Central memory CD8-positive, alpha-beta T cell (primary cell): Measurements from ENCODE around the gene EXOC4.

Source experiments
- ATAC-seq: fragments of 150-1000 bp; cut with Tn5 transposase; replicated peaks from 2 replicates; pipeline ENCODE4 v1.10.0; 2022; ENCODE audit warnings: mild to moderate bottlenecking, moderate FRiP score, moderate number of reproducible peaks; ENCODE audit not compliant: poor library complexity, severe bottlenecking; ENCODE audit errors: extremely low read depth
- DNase-seq, 2 donors: peaks; one replicate each; pipeline ENCODE4 v3.0.0; 2021; ENCODE audit warnings: low spot score in 2 of 2
- H3K27ac Mint-ChIP-seq: one replicate; pipeline ENCODE4 v1.8.0; 2022; ENCODE audit warnings: low read depth, mild to moderate bottlenecking, moderate library complexity, mixed read lengths
- H3K27me3 Mint-ChIP-seq: one replicate; pipeline ENCODE4 v1.8.0; 2022; ENCODE audit warnings: mixed read lengths
- H3K36me3 Mint-ChIP-seq: one replicate; pipeline ENCODE4 v1.8.0; 2022; ENCODE audit warnings: mild to moderate bottlenecking, moderate library complexity, mixed read lengths; ENCODE audit not compliant: insufficient read depth
- H3K4me1 Mint-ChIP-seq: one replicate; pipeline ENCODE4 v1.8.0; 2022; ENCODE audit warnings: mixed read lengths
- H3K4me3 Mint-ChIP-seq: one replicate; pipeline ENCODE4 v1.8.0; 2022; ENCODE audit warnings: mild to moderate bottlenecking, moderate library complexity, mixed read lengths
- H3K9me3 Mint-ChIP-seq: one replicate; pipeline ENCODE4 v1.8.0; 2022; ENCODE audit warnings: mixed read lengths

The EXOC4 gene

DNA sequence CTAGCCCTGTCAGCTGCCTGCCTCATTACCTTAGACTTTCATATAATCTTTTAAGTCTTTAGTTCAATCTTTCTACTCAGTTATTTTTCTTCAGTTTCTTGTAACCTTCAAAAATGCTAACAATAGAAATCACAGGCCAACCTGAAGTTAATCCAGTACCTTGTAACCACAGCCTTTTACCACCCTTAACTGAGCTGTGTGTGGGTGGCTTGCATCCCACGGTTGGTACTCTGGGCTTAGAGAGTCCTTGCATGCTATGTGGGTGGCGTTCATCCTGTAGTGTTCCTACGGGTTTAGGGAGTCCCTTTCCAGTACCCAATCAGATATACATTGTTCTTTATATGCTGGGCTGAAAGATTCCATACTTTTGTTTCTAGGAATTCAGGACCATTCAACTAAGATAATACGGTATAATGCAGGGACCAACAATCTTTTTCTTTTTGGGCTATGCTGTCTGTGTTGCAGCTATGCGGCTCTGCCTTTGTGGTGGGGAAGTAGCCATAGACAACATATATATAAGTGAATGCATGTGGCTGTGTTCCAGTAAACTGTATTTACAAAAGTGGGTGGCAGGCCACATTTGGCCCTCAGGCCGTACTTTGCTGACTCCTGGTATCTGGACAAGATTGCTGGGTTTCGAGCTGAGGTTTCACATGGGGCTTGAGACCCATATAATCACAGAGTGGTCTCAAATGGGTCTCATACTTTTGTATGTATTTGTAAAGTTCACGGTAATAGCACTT, 593.5 kb downstream of the EXOC4 start:
- no peaks in the 10 kb centered on the region for H3K27me3 Mint-ChIP-seq

DNA sequence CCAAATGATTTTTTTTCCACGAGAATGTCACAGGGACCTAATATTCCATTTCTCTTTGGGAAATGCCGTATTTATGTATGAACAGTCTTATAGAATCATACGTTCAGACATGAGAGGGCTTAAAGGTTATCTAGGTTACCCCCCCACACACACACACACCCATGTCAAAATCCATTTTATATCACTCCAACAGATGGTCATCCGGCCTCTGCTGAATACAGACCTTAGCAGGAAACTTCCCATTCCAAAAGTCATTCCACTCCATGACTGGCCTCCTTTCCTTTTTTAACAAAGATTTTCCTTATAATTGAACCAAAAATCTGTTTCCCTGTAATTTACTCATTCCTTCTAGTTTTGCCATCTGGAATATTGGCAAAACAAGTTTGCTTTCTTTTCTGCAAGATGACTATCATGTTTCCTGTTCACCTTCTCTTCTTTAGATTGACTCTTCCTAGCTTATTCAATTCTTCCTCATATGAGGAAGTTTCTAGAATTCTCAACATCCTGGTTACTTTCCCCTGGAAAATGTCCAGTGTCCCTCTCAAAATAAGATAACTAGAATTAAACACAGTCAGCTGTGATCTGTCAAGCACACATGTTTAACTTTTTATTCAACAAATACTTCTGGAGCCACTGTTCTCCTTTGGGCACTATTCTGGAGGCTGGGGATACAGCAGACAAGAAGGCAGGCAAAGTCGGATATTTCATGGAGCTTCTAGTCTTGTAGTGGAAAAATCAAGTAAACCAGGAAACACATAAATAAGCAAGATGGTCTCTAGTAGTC, 597.8 kb downstream of the EXOC4 start:
- no peaks in the 10 kb centered on the region for H3K9me3 Mint-ChIP-seq
- peaks cover 7% of the 10 kb centered on the region for H3K4me1 Mint-ChIP-seq
- no peaks in the 10 kb centered on the region for H3K27me3 Mint-ChIP-seq
- H3K4me3 Mint-ChIP-seq: no peak overlapping the region
- peaks cover 1% of the 10 kb centered on the region for H3K36me3 Mint-ChIP-seq
- DNase-seq: no peak
- H3K27ac Mint-ChIP-seq: peak overlapping the region; percentile 8
- ATAC-seq: no peak

More for the DNA sequence above, 593.5 kb downstream of the EXOC4 start:
- Mint-ChIP-seq H3K4me3 (no peak overlapping the region), H3K27ac (no peak overlapping the region), H3K36me3 (no peaks in the 10 kb centered on the region), H3K9me3 (no peaks in the 10 kb centered on the region), H3K4me1 (peaks cover 5% of the 10 kb centered on the region)
- ATAC-seq (no peak), DNase-seq (no peak)

DNA sequence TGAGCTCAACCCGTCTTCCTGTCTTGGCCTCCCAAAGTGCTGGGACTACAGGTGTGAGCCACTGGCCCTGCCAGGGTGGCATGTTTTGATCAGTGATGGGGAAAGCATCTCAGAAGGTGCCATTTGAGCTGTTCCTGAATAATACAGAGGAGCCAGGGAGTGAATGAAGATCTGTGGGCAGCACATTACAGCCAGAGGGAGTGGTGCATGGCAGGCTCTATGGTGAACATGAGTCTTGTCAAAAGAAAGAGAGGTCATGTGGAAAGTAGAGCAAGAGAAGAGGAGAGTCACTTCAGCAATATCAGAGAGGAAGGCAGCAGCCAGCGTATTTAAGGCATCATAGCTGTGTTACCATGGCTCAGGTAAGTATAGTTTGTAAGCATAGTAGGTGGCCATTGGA, 598.5 kb downstream of the EXOC4 start:
- Mint-ChIP-seq H3K9me3 (no peaks in the 10 kb centered on the region), H3K27me3 (no peaks in the 10 kb centered on the region), H3K36me3 (peaks cover 1% of the 10 kb centered on the region), H3K4me3 (no peak overlapping the region), H3K27ac (no peak overlapping the region), H3K4me1 (peaks cover 7% of the 10 kb centered on the region)
- ATAC-seq: no peak
- no peak for DNase-seq

DNA sequence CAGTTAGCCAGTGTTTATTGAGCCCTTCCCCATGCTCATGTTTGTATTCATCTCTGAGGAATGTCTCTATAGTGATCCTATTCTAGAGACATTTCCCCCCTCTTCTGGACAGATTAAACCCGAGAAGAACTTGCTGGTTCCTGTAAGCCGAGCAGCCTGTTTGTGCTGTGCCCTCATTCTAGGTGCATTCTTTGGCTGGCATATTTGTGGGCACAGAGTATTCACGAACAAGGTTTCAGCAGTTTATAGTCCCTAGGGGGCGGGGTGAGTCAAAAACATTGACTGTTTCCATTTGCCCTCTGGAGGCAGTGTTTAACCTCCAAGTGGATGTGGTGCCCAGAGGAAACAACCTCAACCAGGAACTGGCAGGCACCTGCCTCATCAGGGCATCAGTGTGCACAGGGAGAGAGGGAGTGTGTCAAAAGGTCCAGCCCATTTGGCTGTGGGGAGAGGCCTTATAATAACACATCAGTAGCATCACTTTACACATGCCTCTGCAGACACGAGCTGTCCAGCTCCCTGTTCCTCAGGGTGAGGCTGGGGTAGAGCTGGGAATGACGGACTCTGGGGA, 600.9 kb downstream of the EXOC4 start:
- ATAC-seq (no peak), DNase-seq (no peak)
- no peak overlapping the region for H3K4me3 Mint-ChIP-seq
- no peak overlapping the region for H3K27ac Mint-ChIP-seq
- H3K27me3 Mint-ChIP-seq: no peaks in the 10 kb centered on the region
- peaks cover 7% of the 10 kb centered on the region for H3K4me1 Mint-ChIP-seq
- H3K36me3 Mint-ChIP-seq: peaks cover 1% of the 10 kb centered on the region
- no peaks in the 10 kb centered on the region for H3K9me3 Mint-ChIP-seq

DNA sequence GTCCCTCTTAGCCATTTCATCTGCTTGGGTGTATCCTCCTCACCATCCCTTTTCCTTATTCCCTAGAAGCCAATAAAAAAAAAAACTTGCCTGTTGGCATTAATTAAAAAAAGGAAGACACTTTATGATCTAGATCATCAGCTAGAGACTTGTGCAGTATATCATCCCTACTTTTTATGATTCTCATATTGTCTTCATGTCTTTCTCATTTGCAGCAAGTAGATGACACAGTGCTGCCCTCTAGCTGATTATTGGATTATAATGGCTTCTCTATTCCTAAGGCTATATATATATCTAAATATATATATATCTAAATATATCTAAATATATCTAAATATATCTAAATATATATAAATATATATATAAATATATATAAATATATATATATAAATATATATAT, 601.9 kb downstream of the EXOC4 start:
- H3K9me3 Mint-ChIP-seq: no peaks in the 10 kb centered on the region
- ATAC-seq (no peak), DNase-seq (no peak)
- no peak overlapping the region for H3K27ac Mint-ChIP-seq
- H3K27me3 Mint-ChIP-seq: no peaks in the 10 kb centered on the region
- H3K36me3 Mint-ChIP-seq: peaks cover 1% of the 10 kb centered on the region
- H3K4me3 Mint-ChIP-seq: no peak overlapping the region
- peaks cover 7% of the 10 kb centered on the region for H3K4me1 Mint-ChIP-seq

DNA sequence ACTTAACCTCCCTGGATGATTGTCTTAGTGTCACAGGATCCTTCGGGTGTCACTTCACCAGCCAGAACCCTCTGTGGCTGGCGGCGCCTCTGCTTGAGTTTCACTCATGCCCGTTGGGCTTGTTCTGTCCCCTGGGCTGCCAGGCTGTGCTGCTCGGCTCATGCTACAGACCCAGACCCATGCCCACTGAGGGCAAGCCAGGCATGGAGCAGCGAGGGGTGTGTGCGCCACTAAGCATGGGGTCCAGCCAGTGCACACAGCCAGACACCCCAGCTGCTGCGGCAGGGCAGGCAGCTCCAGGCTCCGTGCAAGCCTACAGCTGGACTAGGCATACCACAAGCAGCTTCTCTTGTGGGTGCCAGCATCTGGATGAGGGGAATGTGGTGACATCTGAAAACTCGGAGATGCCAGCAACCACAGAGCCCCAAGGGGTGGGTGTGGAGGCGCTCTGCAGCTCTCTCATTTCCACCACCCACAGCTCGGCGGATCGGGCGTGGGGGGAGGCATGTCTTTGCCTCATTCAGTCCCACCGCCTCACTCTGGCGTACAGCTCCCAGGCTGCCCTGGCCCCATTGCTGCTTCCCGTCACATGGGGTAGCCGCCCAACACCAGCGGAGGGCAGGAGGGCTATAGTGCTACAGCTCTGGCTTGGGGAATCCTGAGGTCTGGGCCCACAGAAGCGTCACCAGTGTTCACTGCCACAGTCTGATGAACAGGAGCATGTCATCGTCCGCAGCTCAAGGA, 604.7 kb downstream of the EXOC4 start:
- no peaks in the 10 kb centered on the region for H3K27me3 Mint-ChIP-seq
- peaks cover 7% of the 10 kb centered on the region for H3K4me1 Mint-ChIP-seq
- no peak overlapping the region for H3K27ac Mint-ChIP-seq
- no peaks in the 10 kb centered on the region for H3K9me3 Mint-ChIP-seq
- DNase-seq (no peak), ATAC-seq (no peak)
- no peak overlapping the region for H3K4me3 Mint-ChIP-seq
- peaks cover 3% of the 10 kb centered on the region for H3K36me3 Mint-ChIP-seq

DNA sequence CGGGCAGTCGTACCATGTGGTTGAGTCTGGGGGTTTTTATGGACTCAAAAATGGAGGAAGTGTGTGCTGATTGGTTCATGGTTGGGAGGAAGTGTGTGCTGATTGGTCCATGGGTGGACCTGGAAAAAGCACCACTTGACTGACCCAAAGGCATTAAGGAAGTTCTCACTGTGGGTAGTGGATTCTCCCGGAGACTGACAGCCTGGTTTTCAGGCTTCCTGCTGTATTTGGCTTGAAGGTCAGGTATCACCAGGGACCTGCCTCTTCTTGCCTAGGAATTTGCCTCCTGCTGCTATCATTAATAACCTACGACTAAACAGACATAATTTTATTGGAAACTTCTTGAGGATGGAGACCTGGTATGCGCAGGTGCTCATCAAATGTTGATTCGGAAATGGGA, 605.4 kb downstream of the EXOC4 start:
- H3K36me3 Mint-ChIP-seq: peaks cover 3% of the 10 kb centered on the region
- no peaks in the 10 kb centered on the region for H3K9me3 Mint-ChIP-seq
- H3K4me1 Mint-ChIP-seq: peaks cover 7% of the 10 kb centered on the region
- H3K4me3 Mint-ChIP-seq: no peak overlapping the region
- H3K27ac Mint-ChIP-seq: no peak overlapping the region
- H3K27me3 Mint-ChIP-seq: no peaks in the 10 kb centered on the region
- DNase-seq (no peak), ATAC-seq (no peak)

DNA sequence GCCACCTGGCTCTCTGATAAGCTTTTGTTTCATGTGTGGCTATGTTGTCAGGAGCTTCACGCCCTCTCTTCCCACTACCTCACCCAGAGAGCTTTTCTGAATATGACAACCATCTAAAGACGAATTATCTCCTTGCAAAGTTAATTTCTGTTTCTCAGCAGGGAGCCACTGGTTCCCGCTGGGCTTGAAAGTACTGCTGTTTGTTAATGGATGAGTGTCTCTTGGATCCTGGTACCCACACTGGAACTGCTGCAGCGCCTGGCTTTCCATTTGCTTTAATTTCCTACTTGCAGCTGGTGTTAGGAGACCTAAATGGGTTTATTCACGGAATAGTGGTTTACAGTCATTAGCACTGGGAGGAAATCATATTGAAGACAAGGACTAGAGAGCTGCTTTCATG, 606.4 kb downstream of the EXOC4 start:
- Mint-ChIP-seq H3K4me1 (no peaks in the 10 kb centered on the region), H3K9me3 (no peaks in the 10 kb centered on the region), H3K27me3 (no peaks in the 10 kb centered on the region), H3K36me3 (peaks cover 3% of the 10 kb centered on the region), H3K4me3 (no peak overlapping the region), H3K27ac (no peak overlapping the region)
- DNase-seq (no peak), ATAC-seq (no peak)

DNA sequence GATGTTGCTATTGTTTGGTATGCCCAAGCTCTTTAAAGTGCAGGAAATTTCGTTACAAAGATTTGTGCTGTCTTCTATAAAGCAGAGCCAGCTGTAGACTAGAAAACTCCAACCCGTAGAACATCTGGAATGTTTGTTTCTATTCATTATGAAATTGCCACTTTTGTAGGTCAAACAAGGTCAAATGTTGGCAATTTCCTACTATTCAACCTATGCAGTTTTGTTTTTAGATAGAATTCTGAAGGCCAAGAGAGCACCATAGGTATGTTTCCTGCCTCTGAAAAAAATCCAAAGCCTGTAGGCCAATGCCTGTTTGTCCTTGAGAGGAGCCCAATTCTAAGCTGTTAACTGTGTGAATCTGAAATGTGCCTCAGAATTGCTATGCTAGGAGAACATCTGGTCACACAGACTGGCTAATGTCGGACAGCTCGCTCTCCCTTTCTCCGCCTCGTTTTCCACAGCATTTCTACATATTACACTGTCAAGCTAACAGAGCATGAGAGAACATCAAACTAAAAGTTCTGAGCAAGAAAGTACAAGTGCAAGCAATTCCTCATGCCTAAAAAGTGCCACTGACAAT, 607.1 kb downstream of the EXOC4 start:
- DNase-seq (no peak), ATAC-seq (no peak)
- H3K27me3 Mint-ChIP-seq: no peaks in the 10 kb centered on the region
- H3K27ac Mint-ChIP-seq: no peak overlapping the region
- no peak overlapping the region for H3K4me3 Mint-ChIP-seq
- H3K4me1 Mint-ChIP-seq: no peaks in the 10 kb centered on the region
- H3K9me3 Mint-ChIP-seq: no peaks in the 10 kb centered on the region
- H3K36me3 Mint-ChIP-seq: peaks cover 3% of the 10 kb centered on the region

DNA sequence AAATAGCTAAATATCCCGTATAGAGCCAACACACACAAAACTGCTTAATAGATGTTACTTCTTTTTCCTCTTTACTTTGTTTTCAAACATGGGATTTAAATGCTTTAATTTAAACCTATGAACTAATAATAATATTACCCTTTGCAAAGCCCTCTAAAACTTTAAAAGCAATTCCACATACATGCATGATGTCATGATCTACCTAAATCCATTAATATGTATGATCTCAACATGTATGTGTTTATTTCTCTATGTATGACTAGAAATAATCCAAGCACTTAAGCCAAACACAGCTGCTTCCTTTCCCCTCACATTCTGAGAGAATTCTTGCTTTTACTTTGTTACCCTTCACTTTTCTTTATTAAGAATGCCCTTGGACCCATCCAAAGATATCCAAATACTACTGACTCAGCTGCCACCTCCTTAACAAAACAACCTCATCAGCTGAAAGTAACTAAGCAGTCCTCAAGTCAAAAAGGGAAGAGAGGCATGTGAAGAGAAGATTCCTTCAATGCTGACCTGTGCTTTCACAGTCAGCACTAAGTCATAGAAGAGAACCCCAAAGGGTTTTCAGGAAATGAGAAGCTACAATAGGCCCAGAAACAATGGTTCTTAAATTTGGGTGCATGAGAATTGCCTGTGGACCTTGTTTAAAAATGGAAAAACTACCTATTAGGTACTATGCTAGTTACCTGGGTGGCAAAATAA, 607.9 kb downstream of the EXOC4 start:
- no peak overlapping the region for H3K4me3 Mint-ChIP-seq
- DNase-seq (no peak), ATAC-seq (no peak)
- peaks cover 5% of the 10 kb centered on the region for H3K4me1 Mint-ChIP-seq
- no peak overlapping the region for H3K27ac Mint-ChIP-seq
- H3K9me3 Mint-ChIP-seq: no peaks in the 10 kb centered on the region
- peaks cover 2% of the 10 kb centered on the region for H3K36me3 Mint-ChIP-seq
- no peaks in the 10 kb centered on the region for H3K27me3 Mint-ChIP-seq

DNA sequence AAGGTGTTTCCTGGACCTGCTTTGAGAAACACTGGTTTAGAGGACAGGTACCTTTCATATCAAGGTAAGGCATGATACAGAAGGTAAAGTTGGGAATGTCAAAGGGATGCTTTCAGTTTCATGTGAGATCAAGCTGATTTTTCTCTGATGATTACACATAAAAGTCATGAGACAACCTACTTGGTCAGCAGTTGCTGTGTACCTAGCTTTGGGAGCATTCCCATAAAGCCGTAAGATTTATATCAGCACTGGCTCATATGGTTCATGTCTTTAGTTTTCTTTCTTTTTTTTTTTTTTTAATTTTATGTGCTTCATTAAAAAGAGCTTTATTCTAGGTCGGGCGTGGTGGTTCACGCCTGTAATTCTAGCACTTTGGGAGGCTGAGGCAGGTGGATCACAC, 609.0 kb downstream of the EXOC4 start:
- DNase-seq (no peak), ATAC-seq (no peak)
- Mint-ChIP-seq H3K4me3 (no peak overlapping the region), H3K9me3 (no peaks in the 10 kb centered on the region), H3K36me3 (peaks cover 2% of the 10 kb centered on the region), H3K4me1 (peaks cover 5% of the 10 kb centered on the region), H3K27me3 (no peaks in the 10 kb centered on the region), H3K27ac (no peak overlapping the region)
